Lung microvascular endothelial cell (primary cell): ENCODE results near the gene IL19. TPM values are rescaled to one million over a fixed set of nuclear protein-coding genes. Genes with fewer than 3 reads are reported as not detected.
A peak's percentile ranks its signal among the peaks of the same experiment; 100 is the strongest.

Source experiments
- DNase-seq, 2 donors: peaks; one replicate each; pipeline versions ENCODE4 v3.0.0 to v3.0.0-alpha.2; 2010; ENCODE audit warnings: low read depth in 2 of 2
- total RNA-seq: library from RNA; depleted of rRNA; stranded (reverse); fragments of >200 nt; gene quantifications from 2 replicates; pipeline ENCODE4 v1.2.1, GENCODE V29; 2014

The IL19 gene
- total RNA-seq, 1 donor from 2014 or later = not detected

DNA sequence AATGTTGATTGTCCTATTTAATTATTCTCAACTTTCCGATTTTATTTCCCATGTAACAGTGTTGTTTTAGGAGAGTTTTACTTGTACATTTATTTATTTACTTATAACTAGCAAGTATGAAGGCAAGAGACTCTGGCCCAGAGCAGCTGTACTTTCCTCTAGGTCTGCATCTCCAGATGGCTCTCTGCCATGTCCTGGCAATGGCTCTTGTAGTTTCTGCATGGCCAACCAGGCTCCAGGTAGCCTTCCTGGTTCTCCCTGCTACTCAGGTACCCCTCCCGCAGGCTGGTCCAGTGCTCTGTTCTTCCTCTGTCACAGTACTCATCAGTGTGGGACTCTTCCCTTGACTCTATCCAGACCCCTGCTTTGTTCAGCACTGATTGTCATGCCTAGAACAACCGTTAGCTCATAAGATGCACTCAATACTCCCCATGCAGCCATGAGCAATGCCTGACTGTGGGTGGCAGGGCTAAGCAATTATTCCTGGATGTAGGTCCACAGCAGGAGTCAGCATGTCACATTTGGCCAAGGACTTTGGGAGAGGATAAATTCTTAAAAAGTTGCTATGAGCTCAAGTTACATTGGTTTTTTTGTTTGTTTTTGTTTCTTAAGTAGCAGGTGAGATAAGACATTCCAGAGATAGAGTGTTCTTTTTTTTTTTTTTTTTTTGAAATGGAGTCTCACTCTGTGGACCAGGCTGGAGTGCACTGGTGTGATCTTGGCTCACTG, 84.0 kb downstream of the IL19 start:
- no peak for DNase-seq

DNA sequence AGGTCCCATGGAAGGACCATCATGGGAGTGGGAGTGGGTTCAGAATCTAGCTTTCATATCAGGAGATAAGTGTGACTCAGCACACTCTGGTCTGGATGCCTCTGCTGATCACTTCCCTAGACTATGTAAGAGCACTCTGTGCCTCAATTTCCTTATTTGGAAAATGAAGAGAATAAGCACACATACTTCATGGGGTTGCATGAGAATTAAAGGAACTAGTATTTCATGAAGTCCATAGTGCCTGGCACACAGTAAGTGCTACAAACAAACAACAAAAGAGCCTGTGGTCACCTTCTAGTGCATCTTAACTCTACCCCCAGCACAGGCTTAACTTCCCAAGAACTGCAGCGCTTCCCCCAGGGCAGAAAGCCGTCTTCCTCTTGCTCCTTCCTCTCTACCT, 85.3 kb downstream of the IL19 start:
- DNase-seq = no peak

GRCh38 chr1:206856674-206857464, 86.3 kb downstream of the IL19 start:
- no peak for DNase-seq

DNA sequence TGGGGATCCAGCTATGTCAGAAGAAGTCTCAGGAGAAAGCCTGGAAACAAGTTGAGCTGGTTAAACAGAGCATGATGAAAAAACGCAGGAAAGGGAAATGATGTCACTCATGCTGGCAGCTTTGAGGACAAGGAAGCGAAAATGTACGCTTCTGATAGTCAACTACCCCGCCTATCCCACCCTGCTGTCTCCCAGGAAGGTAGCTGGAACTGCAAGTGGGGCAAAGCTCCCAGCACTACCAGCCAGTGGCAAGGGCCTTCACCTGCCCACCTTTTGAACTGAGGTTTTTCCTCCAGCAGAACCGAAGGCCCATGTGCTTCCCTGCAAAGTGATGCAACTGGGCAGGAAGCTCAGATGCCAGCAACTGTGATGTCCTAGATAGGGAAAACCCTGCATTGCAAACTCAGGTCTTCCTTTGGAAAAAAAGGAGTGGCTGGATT, 88.5 kb downstream of the IL19 start:
- DNase-seq = peak; percentile 5 to 44

DNA sequence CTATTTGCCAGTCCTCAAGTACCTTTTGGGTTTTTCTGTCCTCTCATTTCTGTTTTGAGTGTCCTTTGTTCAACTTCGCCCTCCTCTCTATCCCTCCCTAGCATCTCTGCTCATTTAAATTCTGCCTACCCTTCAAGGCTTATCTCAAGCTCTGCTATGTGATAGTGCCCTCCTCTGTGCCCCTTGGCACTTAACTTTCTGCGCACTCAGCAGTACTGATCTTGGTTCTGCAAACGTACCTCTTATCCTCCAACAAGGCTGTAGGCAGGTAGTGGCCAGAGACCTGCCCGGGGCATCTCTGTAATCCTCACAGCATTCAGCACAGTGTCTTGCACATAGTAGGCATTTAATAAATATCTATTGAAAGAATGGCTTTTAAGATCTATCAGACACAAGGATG, 89.6 kb downstream of the IL19 start:
- DNase-seq = no peak

GRCh38 chr1:206863266-206863665, 92.7 kb downstream of the IL19 start:
- DNase-seq = no peak

DNA sequence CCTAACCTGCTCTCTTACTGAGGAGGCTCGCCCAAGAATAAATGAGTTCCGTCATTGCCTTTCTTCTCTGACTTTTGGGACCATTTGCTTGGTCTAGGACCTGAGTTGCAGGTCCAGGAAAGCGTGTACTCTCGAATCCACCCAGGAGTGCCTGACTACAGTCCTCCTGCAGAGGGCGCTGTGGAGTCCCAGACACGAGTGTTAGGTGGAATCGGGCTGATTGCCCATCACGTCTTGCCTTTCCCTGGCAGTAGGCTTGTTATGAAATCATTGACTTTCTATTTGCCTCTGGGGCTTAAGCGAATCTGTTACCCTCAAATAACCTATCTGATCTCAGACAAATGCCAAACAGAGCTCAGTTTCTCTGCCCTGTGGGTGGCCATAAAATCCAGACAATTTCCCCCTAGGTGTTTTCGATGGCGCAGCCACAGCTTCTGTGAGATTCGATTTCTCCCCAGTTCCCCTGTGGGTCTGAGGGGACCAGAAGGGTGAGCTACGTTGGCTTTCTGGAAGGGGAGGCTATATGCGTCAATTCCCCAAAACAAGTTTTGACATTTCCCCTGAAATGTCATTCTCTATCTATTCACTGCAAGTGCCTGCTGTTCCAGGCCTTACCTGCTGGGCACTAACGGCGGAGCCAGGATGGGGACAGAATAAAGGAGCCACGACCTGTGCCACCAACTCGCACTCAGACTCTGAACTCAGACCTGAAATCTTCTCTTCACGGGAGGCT, 94.5 kb downstream of the IL19 start, which contains the start of gene IL20:
TSS of gene IL20 (plus strand) at position 685 of the 733 bp plus-strand sequence. CDS start 230 bp downstream, outside the sequence.
- peak; percentile 34 to 58 for DNase-seq

DNA sequence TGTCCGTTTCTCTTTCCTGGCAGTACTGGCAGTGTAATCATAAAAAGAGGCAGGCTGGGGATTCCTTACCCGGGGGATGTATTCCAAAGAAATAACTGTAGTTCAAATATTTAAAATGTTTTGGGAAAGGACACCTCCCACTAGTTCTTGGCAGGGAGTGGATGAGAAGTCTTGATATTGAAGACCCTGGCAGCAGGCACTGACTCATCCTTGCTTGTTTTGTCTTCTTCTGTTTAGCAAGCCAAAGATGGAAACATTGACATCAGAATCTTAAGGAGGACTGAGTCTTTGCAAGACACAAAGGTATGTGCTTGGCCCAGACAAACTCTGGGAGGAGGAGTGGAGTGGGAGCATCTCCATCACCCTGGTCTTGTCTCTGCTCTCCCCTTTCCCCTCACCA, 95.5 kb downstream of the IL19 start:
- DNase-seq = no peak

DNA sequence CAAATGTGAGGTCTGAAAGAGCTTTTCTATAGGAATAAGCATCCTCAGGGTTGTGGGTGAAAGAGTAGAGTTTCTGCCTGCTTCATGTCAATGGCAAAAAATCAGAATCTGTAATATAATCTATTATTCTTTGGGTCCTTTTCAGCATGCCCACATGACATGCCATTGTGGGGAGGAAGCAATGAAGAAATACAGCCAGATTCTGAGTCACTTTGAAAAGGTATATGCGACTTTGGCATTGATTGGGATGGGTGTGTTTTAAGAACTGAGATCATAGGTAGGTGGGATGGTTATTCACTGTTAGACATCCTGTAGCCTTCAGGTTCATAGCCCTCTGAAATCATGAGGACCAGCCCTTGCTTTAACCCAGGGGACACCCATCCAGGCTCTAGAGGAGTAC, 96.7 kb downstream of the IL19 start:
- no peak for DNase-seq

DNA sequence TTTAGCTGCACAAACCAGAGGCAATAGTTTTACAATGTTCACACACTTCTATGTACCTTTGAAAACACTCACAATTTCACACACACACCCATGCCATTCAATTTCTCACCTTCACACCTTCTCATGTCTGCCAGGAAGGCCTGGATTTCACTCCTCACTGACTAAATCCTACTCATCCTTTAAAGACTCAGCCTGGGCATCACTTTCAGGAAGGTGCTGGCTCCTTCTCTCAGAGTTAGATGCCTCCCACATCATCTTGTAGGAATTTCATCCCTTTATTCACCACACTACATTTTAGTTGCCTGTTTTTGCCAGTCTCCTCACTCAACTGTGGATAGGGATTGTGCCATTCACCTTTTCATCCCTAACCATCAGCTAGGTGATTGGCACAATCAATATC, 97.1 kb downstream of the IL19 start:
- no peak for DNase-seq

GRCh38 chr1:206868264-206868663, 97.7 kb downstream of the IL19 start:
- no peak for DNase-seq

- no peak for DNase-seq
Observed at GRCh38 chr1:206872139-206872538, 101.6 kb downstream of the IL19 start.

DNA sequence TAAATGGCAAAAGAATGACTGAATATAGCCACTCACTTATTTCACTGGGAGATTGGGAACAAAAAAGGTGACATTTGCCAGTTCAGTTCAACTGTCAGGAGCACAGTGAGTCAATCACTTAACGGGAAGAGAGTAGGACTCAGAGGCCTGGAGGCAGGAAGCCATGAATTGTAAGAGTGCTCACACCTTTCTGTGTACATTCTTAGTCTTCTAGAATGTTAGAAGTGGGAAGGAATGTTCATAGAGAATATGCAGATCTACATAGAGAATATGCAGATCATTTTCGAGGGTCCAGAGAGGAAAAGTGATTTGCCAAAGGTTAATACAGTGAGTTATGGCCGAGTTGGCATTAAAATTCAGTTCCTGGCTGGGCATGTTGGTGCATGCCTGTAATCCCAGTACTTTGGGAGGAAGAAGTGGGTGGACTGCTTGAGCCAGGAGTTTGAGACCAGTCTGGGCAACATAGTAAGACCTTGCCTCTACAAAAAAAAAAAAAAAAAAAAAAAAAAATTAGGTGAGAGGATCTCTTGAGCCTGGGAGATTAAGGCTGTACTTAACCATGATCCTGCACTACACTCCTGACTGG, 103.1 kb downstream of the IL19 start:
- no peak for DNase-seq

GRCh38 chr1:206875752-206876377, 105.3 kb downstream of the IL19 start:
- DNase-seq = no peak

DNA sequence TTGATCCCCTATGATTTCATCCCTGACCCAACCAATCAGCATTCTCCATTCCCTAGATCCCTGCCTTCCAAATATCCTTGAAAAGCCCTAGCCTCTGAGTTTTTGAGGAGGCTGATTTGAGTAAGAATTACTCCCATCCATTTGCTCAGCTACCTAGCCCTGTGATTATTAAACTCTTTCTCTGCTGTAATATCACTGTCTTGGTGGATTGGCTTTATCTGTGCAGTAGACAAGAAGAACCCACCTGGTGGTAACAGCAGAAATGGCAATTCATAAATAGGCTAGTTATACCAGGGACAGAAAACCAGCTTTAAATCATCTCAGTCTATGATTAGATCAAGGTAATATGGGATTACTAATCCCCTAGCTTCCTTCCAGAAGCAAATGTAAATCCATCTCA, 107.9 kb downstream of the IL19 start:
- no peak for DNase-seq

- no peak for DNase-seq
Observed at GRCh38 chr1:206880314-206880713, 109.7 kb downstream of the IL19 start.

DNA sequence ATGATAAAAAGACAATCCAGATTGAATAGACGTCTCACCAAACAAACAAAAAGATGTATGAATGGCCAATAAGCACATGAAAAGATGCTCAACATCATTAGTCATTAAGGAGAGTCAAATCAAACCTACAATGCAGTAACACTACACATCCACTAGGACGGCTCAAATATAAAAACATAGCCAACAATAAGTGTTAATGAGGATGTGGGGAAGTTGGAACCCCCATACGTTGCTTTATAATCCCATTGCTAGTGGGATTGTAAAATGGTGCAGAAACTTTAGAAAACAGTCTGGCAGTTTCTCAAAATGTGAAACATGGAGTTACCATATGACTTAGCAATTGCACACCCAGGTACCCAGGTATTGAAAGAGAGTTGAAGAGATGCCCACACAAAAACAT, 112.0 kb downstream of the IL19 start:
- no peak for DNase-seq

DNA sequence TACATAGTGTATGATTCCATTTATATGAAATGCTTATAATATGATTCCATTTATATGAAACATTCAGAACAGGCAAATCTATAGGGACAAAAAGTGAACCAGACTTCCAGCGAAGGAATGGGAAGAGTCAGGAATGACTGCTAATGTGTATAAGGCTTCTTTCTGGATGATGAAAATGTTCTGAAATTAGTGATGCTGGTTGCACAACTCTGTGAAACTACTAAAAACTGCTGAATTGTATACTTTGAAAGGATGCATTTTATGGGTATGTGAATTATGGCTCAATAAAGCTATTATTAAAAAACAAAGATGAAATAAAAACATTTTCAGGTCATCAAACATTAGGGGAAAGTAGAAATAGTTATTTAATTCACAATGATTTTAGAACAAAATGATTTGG, 112.6 kb downstream of the IL19 start:
- DNase-seq = no peak

DNA sequence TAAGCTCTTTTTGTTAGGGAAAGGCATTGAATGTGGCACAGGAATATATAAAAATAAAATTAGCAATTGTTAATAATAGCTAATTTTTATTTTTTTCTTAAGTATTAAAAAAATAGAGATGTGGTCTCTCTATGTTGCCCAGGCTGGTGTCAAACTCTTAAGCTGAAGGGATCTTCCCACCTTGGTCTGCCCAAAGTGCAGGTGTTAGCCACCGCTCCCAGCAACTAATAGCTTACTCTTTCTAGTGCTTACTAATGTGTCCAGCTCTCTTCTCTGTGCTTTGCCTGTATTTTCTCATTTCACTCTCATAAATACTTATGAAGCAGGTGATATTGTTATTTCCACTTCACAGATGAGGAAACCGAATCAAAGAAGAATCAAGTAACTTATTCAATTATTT, 113.3 kb downstream of the IL19 start:
- no peak for DNase-seq

GRCh38 chr1:206885341-206886060, 114.9 kb downstream of the IL19 start:
- DNase-seq = no peak

DNA sequence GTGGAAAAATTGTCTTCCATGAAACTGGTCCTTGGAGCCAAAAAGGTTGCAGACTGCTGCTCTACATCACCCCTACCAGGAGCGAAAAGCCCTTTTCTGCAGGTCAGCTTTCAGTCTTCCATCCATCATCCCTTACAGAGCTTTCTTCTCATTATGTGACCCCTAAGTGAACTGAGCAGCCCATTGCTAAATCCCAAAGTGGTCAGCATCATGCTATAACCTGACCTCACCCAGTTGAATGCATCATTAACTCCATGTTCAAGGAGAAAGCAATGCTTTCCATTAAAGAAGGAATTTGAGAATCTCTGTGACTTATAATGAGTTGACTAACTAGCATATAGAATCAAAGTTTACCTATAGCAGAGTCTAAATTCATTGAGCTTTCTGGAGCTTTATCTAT, 116.3 kb downstream of the IL19 start:
- no peak for DNase-seq
